Neural crest cell (in vitro differentiated cells): ENCODE results near the gene PAK6. TPM values are rescaled to one million over a fixed set of nuclear protein-coding genes. Genes with fewer than 3 reads are reported as not detected.

Experiments
- DNase-seq: peaks from one replicate; pipeline ENCODE4 v3.0.0; 2021; ENCODE audit warnings: low read depth, mixed read lengths, low spot score
- H3K27ac Mint-ChIP-seq: one replicate; pipeline ENCODE4 v1.8.0; 2021; ENCODE audit warnings: mild to moderate bottlenecking, mixed read lengths; ENCODE audit not compliant: unreplicated experiment
- H3K27me3 Mint-ChIP-seq: 2 replicates; pipeline ENCODE4 v1.8.0; 2021; ENCODE audit warnings: low read depth, mild to moderate bottlenecking, mixed read lengths
- H3K36me3 Mint-ChIP-seq: 2 replicates; pipeline ENCODE4 v1.8.0; 2021; ENCODE audit warnings: low read depth, mild to moderate bottlenecking, mixed read lengths
- H3K4me1 Mint-ChIP-seq: 2 replicates; pipeline ENCODE4 v1.8.0; 2021; ENCODE audit warnings: mixed read lengths
- H3K4me3 Mint-ChIP-seq: one replicate; pipeline ENCODE4 v1.8.0; 2021; ENCODE audit warnings: mild to moderate bottlenecking, mixed read lengths
- H3K9me3 Mint-ChIP-seq: 2 replicates; pipeline ENCODE4 v1.8.0; 2021; ENCODE audit warnings: mixed read lengths
- total RNA-seq: library from RNA; stranded (reverse); gene quantifications from 2 replicates; pipeline ENCODE4 v1.2.1, GENCODE V29; 2021
- TF ChIP-seq, protein P1 (sequence below): fragments of 200-600 bp; sonication (generic); conservative IDR thresholded peaks from 2 replicates; pipeline ENCODE4 v1.5.0; 2021; ENCODE audit warnings: antibody characterized with exemption, mild to moderate bottlenecking

Gene PAK6
- total RNA-seq, 1 donor from 2014 or later = 0.28 TPM

DNA sequence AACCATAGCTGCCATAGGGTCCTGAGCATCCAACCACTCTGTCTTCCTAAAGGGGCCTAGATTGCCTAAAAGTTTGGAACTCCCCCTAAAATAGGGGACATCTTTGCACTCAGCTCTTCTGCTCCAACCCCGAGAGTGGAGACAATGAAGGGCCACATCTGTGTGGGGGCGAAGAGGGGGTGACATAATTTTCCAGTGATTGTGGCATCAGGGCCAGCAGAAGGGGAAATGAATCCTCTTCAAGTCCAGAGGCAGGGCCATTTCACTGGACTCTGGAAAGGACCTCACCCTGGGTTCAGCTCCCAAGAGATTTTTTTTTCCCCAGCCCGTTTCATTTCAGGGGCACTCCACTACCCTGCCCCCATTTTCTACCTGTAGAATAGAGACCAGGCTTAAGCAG, 48.6 kb downstream of the PAK6 start:
- peaks cover 31% of the 10 kb centered on the region for H3K4me1 Mint-ChIP-seq
- H3K36me3 Mint-ChIP-seq = no peaks in the 10 kb centered on the region
- no peaks in the 10 kb centered on the region for H3K9me3 Mint-ChIP-seq
- TF ChIP-seq, protein P1, sequence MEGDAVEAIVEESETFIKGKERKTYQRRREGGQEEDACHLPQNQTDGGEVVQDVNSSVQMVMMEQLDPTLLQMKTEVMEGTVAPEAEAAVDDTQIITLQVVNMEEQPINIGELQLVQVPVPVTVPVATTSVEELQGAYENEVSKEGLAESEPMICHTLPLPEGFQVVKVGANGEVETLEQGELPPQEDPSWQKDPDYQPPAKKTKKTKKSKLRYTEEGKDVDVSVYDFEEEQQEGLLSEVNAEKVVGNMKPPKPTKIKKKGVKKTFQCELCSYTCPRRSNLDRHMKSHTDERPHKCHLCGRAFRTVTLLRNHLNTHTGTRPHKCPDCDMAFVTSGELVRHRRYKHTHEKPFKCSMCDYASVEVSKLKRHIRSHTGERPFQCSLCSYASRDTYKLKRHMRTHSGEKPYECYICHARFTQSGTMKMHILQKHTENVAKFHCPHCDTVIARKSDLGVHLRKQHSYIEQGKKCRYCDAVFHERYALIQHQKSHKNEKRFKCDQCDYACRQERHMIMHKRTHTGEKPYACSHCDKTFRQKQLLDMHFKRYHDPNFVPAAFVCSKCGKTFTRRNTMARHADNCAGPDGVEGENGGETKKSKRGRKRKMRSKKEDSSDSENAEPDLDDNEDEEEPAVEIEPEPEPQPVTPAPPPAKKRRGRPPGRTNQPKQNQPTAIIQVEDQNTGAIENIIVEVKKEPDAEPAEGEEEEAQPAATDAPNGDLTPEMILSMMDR = no peak
- DNase-seq = no peak
- peaks cover 61% of the 10 kb centered on the region for H3K27me3 Mint-ChIP-seq
- no peak overlapping the region for H3K27ac Mint-ChIP-seq
- H3K4me3 Mint-ChIP-seq = no peak overlapping the region

DNA sequence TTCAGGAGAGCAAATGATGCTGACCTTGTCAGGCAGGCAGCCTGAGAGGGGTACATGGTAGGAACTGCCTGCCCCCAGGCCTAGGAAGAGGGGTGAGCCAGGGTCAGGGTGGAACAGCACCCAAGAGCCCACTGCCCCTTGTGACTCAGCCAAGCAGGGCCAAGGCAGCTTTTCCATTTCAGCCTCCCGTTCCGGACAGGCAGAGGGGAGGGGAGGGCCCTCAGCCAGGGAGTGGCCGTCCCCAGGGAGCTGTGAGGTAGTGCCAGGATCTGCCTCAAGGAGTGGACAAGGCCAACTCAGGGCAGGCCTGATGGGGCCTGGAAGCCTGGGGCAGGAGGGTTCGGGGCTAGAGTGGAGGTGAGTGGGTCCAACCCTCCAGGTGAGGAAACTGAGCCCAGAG, 49.1 kb downstream of the PAK6 start:
- no peak for DNase-seq

DNA sequence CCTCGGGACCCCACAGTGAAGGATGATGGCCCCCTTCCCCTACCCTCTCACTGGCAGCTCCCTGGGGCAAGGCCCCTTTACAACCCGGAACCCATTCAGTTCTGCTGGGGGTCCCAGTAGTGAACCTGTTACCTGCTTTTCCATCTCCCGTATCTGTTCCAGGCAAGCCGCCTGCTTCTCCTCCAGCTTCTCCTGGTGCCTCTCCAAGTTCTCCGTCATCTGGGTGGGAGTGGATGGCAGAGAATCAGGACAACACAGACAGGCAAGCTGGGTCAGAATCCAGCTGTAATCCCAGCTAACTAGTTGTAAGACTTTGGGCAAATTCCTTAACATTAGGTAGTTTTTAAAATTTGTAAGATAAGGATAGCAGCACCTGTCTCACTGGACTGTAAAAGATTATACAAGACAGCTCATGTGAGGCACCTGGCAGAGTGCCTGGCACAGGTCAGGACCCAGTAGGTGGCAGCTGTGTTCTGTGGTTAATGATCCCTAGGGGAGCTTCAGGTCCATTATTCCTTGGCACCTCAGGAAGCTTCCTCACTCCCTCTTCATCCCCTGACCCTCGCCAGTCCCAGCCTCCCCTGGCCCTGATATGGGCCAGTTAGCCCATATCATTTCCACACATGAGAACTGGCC, 50.4 kb downstream of the PAK6 start:
- no peaks in the 10 kb centered on the region for H3K9me3 Mint-ChIP-seq
- DNase-seq = no peak
- peaks cover 38% of the 10 kb centered on the region for H3K4me1 Mint-ChIP-seq
- peaks cover 44% of the 10 kb centered on the region for H3K27me3 Mint-ChIP-seq
- no peaks in the 10 kb centered on the region for H3K36me3 Mint-ChIP-seq
- TF ChIP-seq, protein P1 = no peak
- H3K4me3 Mint-ChIP-seq = peak overlapping the region; percentile 61
- H3K27ac Mint-ChIP-seq = no peak overlapping the region

More for the DNA sequence above, 49.1 kb downstream of the PAK6 start:
- Mint-ChIP-seq H3K27ac (no peak overlapping the region), H3K27me3 (peaks cover 57% of the 10 kb centered on the region), H3K4me3 (no peak overlapping the region), H3K36me3 (no peaks in the 10 kb centered on the region), H3K9me3 (no peaks in the 10 kb centered on the region), H3K4me1 (peaks cover 33% of the 10 kb centered on the region)
- TF ChIP-seq, protein P1 = no peak

DNA sequence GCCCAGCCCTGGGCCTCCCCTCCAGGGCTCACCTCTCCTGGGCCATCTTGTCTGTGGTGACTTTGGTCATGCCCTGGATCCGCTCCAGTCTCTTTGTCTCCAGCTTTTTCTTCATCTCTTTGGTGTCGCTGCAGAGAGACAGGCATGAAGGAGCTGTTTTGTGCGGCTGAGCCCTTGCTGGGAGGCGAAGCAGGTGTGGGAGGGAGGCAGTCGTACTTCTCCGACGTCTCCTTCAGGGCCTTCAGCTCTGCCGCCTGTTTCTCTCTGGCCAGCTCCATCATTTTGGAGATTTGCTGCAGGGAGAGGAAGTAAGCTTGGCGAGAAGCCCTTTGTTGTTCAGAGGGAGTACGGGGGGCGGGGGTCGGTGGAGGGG, 51.7 kb downstream of the PAK6 start:
- no peak for DNase-seq
- no peak overlapping the region for H3K27ac Mint-ChIP-seq
- H3K4me3 Mint-ChIP-seq = peak overlapping the region; percentile 20
- TF ChIP-seq, protein P1 = no peak
- no peaks in the 10 kb centered on the region for H3K9me3 Mint-ChIP-seq
- peaks cover 34% of the 10 kb centered on the region for H3K4me1 Mint-ChIP-seq
- H3K27me3 Mint-ChIP-seq = peaks cover 32% of the 10 kb centered on the region
- no peaks in the 10 kb centered on the region for H3K36me3 Mint-ChIP-seq

DNA sequence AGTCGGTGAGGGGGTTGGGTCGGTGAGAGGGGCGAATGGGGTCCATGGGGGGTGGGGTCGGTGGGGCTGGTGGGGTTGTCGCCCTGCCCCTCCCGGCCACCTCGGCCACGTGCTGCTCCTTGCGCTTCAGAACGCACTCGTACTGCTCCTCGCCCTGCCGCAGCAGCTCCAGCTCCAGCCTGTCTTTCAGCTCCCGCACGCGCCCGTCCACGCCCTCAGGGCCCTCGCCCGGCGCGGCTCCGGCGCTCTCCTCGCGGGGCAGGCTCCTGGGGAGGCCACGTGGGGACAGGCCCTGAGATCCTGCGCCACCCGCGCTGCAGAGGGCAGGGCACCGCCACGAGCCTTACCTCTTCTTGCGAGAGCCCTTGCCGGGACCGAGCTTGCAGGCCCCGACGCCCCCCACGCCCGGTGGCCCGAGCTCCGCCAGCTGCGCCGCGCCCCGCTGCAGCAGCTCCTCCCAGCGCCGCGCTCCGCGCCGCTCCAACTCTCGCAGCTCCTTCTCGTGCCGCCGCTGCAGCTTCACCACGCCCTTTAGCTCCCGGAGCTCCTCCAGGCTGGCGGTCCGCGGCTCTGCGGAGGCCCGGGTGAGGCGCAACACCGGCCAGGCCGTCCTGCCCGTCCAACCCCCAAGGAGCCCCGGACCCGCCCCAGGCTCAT, 52.2 kb downstream of the PAK6 start:
- H3K27me3 Mint-ChIP-seq = peaks cover 28% of the 10 kb centered on the region
- peaks cover 31% of the 10 kb centered on the region for H3K4me1 Mint-ChIP-seq
- no peaks in the 10 kb centered on the region for H3K36me3 Mint-ChIP-seq
- TF ChIP-seq, protein P1 = no peak
- no peaks in the 10 kb centered on the region for H3K9me3 Mint-ChIP-seq
- H3K4me3 Mint-ChIP-seq = no peak overlapping the region
- H3K27ac Mint-ChIP-seq = no peak overlapping the region
- DNase-seq = peak; percentile 55
